Activated CD4-positive, alpha-beta memory T cell treated with anti-CD3 and anti-CD28 coated beads for 36 hours (primary cell): ENCODE results near the gene MAP4K1. TPM values are rescaled to one million over a fixed set of nuclear protein-coding genes. Genes with fewer than 3 reads are reported as not detected.
"Not testable (repeated sequence)": the region's sequence is repeated elsewhere in the genome, so short reads cannot be mapped to it uniquely, and the experiment has no call there.

ENCODE experiments used
- CTCF ChIA-PET: fragments of 350-600 bp; sonication (Branson Sonifier 250); formaldehyde crosslinking; loops from one replicate; lab custom pipeline; 2021; ENCODE audit warnings: antibody characterized with exemption, inconsistent platforms; lab: Charles Lee
- POLR2A ChIA-PET: fragments of 350-600 bp; sonication (Branson Sonifier 250); formaldehyde crosslinking; loops from one replicate; lab custom pipeline; 2021; ENCODE audit warnings: antibody characterized with exemption; lab: Charles Lee
- DNase-seq: peaks from one replicate; pipeline ENCODE4 v3.0.0-alpha.2; 2020
- H3K27ac Mint-ChIP-seq: one replicate; pipeline ENCODE4 v1.8.0; 2021; ENCODE audit warnings: mixed read lengths
- H3K27me3 Mint-ChIP-seq: one replicate; pipeline ENCODE4 v1.8.0; 2021; ENCODE audit warnings: mixed read lengths
- H3K36me3 Mint-ChIP-seq: one replicate; pipeline ENCODE4 v1.8.0; 2021; ENCODE audit warnings: mixed read lengths
- H3K4me1 Mint-ChIP-seq: one replicate; pipeline ENCODE4 v1.8.0; 2021; ENCODE audit warnings: low read depth, mixed read lengths
- H3K4me3 Mint-ChIP-seq: one replicate; pipeline ENCODE4 v1.8.0; 2021; ENCODE audit warnings: mild to moderate bottlenecking, mixed read lengths
- H3K9me3 Mint-ChIP-seq: one replicate; pipeline ENCODE4 v1.8.0; 2021; ENCODE audit warnings: mixed read lengths
- intact Hi-C: fragments of 100-400 bp; cut with micrococcal nuclease; formaldehyde crosslinking; loops from one replicate; pipeline ENCODE4 v1.15.1; 2023
- total RNA-seq, 2 experiments: library from RNA; stranded (reverse); gene quantifications; one replicate each; pipeline ENCODE4 v1.2.3, GENCODE V29; 2021

The MAP4K1 gene
- total RNA-seq, 2 experiments from 2014 or later = 205 TPM

- CTCF ChIA-PET = interaction anchor here (0.6 to 9.6 kb wide), 13 partner anchors 16 to 793 kb away, joined by 3 to 80 read pairs (median 5); partner anchors contain the start of genes FAM98C, MRPS12, PLEKHG2 and SARS2
- H3K27ac Mint-ChIP-seq = peak within 1 kb of the TSS; percentile 92
- intact Hi-C loops = loop anchor here (1.0 to 10.0 kb wide), 6 partner anchors 18 to 316 kb away; partner anchors contain the start of genes ACTN4, FAM98C, MRPS12 and SARS2
Measured at GRCh38 chr19:38618590-38619360, 1.0 kb upstream of the MAP4K1 start, which contains the start of gene EIF3K. EIF3K (plus strand) TSS chr19:38619188; CDS start chr19:38619269, 81 bp downstream.

GRCh38 chr19:38617283-38617763, 430 bp downstream of the MAP4K1 start:
- no peaks in the 10 kb centered on the region for H3K27me3 Mint-ChIP-seq

More at GRCh38 chr19:38618590-38619360, 1.0 kb upstream of the MAP4K1 start, which contains the start of gene EIF3K:
- peaks cover 30% of the 10 kb centered on the region for H3K36me3 Mint-ChIP-seq
- peak; percentile 99 for DNase-seq
- POLR2A ChIA-PET = interaction anchor here (0.6 to 2.0 kb wide), 11 partner anchors 10 to 311 kb away, joined by 3 to 9 read pairs (median 4); partner anchors contain the start of genes ACTN4, CATSPERG, FAM98C and PSMD8
- H3K27me3 Mint-ChIP-seq = no peaks in the 10 kb centered on the region
- H3K9me3 Mint-ChIP-seq = no peaks in the 10 kb centered on the region
- peaks cover 34% of the 10 kb centered on the region for H3K4me1 Mint-ChIP-seq
- H3K4me3 Mint-ChIP-seq = peak within 1 kb of the TSS; percentile 99

GRCh38 chr19:38616265-38616664, 1.5 kb downstream of the MAP4K1 start:
- H3K4me3 Mint-ChIP-seq = peak overlapping the region; percentile 99
- intact Hi-C loops = loop anchor here (5.0 to 10.0 kb wide), 3 partner anchors 59 to 319 kb away; partner anchors contain the start of genes FAM98C, MRPS12 and SARS2
- H3K9me3 Mint-ChIP-seq = no peaks in the 10 kb centered on the region
- DNase-seq = peak; percentile 36
- peaks cover 31% of the 10 kb centered on the region for H3K36me3 Mint-ChIP-seq
- H3K27ac Mint-ChIP-seq = peak overlapping the region; percentile 92
- POLR2A ChIA-PET = no interaction called here
- CTCF ChIA-PET = interaction anchor here (4.8 to 9.6 kb wide), 3 partner anchors 19 to 213 kb away, joined by 20 to 80 read pairs (median 50); partner anchors contain the start of gene FAM98C
- H3K4me1 Mint-ChIP-seq = peaks cover 41% of the 10 kb centered on the region
- no peaks in the 10 kb centered on the region for H3K27me3 Mint-ChIP-seq

More at GRCh38 chr19:38617283-38617763, 430 bp downstream of the MAP4K1 start:
- H3K4me3 Mint-ChIP-seq = peak overlapping the region; percentile 99
- ChIA-PET CTCF (interaction anchor here (0.8 to 9.6 kb wide), 7 partner anchors 16 to 214 kb away, joined by 4 to 80 read pairs (median 20); partner anchors contain the start of genes ACTN4 and FAM98C), POLR2A (interaction anchor here (0.8 to 2.0 kb wide), 3 partner anchors 30 to 215 kb away, joined by 3 to 6 read pairs (median 3); partner anchors contain the start of genes ACTN4 and FAM98C)
- H3K9me3 Mint-ChIP-seq = no peaks in the 10 kb centered on the region
- peak; percentile 51 for DNase-seq
- H3K27ac Mint-ChIP-seq = peak overlapping the region; percentile 92
- peaks cover 44% of the 10 kb centered on the region for H3K4me1 Mint-ChIP-seq
- intact Hi-C loops = loop anchor here (5.0 to 10.0 kb wide), 3 partner anchors 60 to 317 kb away; partner anchors contain the start of genes FAM98C, MRPS12 and SARS2
- H3K36me3 Mint-ChIP-seq = peaks cover 37% of the 10 kb centered on the region

- no peaks in the 10 kb centered on the region for H3K9me3 Mint-ChIP-seq
- POLR2A ChIA-PET = no interaction called here
- intact Hi-C loops = loop anchor here (5.0 to 10.0 kb wide), 3 partner anchors 58 to 320 kb away; partner anchors contain the start of genes FAM98C, MRPS12 and SARS2
- H3K4me1 Mint-ChIP-seq = peaks cover 37% of the 10 kb centered on the region
- peak overlapping the region; percentile 54 for H3K4me3 Mint-ChIP-seq
- CTCF ChIA-PET = interaction anchor here (0.6 to 9.6 kb wide), 2 partner anchors 20 to 36 kb away, joined by 3 to 80 read pairs; no protein-coding TSS in a partner anchor
- H3K27me3 Mint-ChIP-seq = no peaks in the 10 kb centered on the region
- DNase-seq = no peak
- peak overlapping the region; percentile 66 for H3K27ac Mint-ChIP-seq
- peaks cover 36% of the 10 kb centered on the region for H3K36me3 Mint-ChIP-seq
Measured at GRCh38 chr19:38615007-38615581, 2.7 kb downstream of the MAP4K1 start.

GRCh38 chr19:38614289-38614688, 3.5 kb downstream of the MAP4K1 start:
- Mint-ChIP-seq H3K27me3 (no peaks in the 10 kb centered on the region), H3K36me3 (peaks cover 37% of the 10 kb centered on the region), H3K27ac (no peak overlapping the region), H3K4me1 (peaks cover 32% of the 10 kb centered on the region), H3K9me3 (no peaks in the 10 kb centered on the region), H3K4me3 (no peak overlapping the region)
- no peak for DNase-seq
- ChIA-PET POLR2A (no interaction called here), CTCF (interaction anchor here (0.6 to 9.6 kb wide), 2 partner anchors 21 to 59 kb away, joined by 3 to 80 read pairs; no protein-coding TSS in a partner anchor)
- intact Hi-C loops = loop anchor here (10.0 kb wide), 2 partner anchors 209 to 321 kb away; partner anchors contain the start of genes FAM98C, MRPS12 and SARS2

GRCh38 chr19:38606131-38606530, 11.6 kb downstream of the MAP4K1 start:
- H3K4me3 Mint-ChIP-seq = no peak overlapping the region
- POLR2A ChIA-PET = no interaction called here
- H3K27ac Mint-ChIP-seq = no peak overlapping the region
- H3K9me3 Mint-ChIP-seq = no peaks in the 10 kb centered on the region
- no peaks in the 10 kb centered on the region for H3K27me3 Mint-ChIP-seq
- no peak for DNase-seq
- CTCF ChIA-PET = interaction anchor here (0.6 kb wide), 1 partner anchor 248 kb away, joined by 6 read pairs; no protein-coding TSS in a partner anchor
- no peaks in the 10 kb centered on the region for H3K4me1 Mint-ChIP-seq
- intact Hi-C loops = no loop called here
- H3K36me3 Mint-ChIP-seq = peaks cover 25% of the 10 kb centered on the region

GRCh38 chr19:38602856-38603255, 14.9 kb downstream of the MAP4K1 start:
- H3K27ac Mint-ChIP-seq, intact Hi-C loops, H3K9me3 Mint-ChIP-seq, H3K4me1 Mint-ChIP-seq, POLR2A ChIA-PET, H3K27me3 Mint-ChIP-seq, DNase-seq, CTCF ChIA-PET, H3K4me3 Mint-ChIP-seq: not testable (repeated sequence)
- peaks cover 24% of the 10 kb centered on the region for H3K36me3 Mint-ChIP-seq

- no peak overlapping the region for H3K4me3 Mint-ChIP-seq
- intact Hi-C loops = no loop called here
- no peaks in the 10 kb centered on the region for H3K4me1 Mint-ChIP-seq
- no peaks in the 10 kb centered on the region for H3K9me3 Mint-ChIP-seq
- CTCF ChIA-PET = no interaction called here
- no peak for DNase-seq
- no peak overlapping the region for H3K27ac Mint-ChIP-seq
- no peaks in the 10 kb centered on the region for H3K27me3 Mint-ChIP-seq
- peaks cover 37% of the 10 kb centered on the region for H3K36me3 Mint-ChIP-seq
- POLR2A ChIA-PET = no interaction called here
Measured at GRCh38 chr19:38599722-38600121, 18.0 kb downstream of the MAP4K1 start.

GRCh38 chr19:38597075-38597474, 20.7 kb downstream of the MAP4K1 start:
- Mint-ChIP-seq H3K4me3 (no peak overlapping the region), H3K4me1 (no peaks in the 10 kb centered on the region), H3K27me3 (no peaks in the 10 kb centered on the region), H3K9me3 (no peaks in the 10 kb centered on the region), H3K36me3 (peaks cover 47% of the 10 kb centered on the region), H3K27ac (no peak overlapping the region)
- DNase-seq = no peak
- intact Hi-C loops = no loop called here
- ChIA-PET POLR2A (no interaction called here), CTCF (interaction anchor here (1.1 to 1.4 kb wide), 2 partner anchors 11 to 52 kb away, joined by 4 to 5 read pairs; no protein-coding TSS in a partner anchor)

- Mint-ChIP-seq H3K36me3 (peaks cover 47% of the 10 kb centered on the region), H3K9me3 (no peaks in the 10 kb centered on the region), H3K4me1 (no peaks in the 10 kb centered on the region), H3K27me3 (no peaks in the 10 kb centered on the region), H3K4me3 (no peak overlapping the region), H3K27ac (no peak overlapping the region)
- CTCF ChIA-PET = interaction anchor here (1.1 to 1.4 kb wide), 2 partner anchors 10 to 51 kb away, joined by 4 to 5 read pairs; no protein-coding TSS in a partner anchor
- intact Hi-C loops = no loop called here
- POLR2A ChIA-PET = no interaction called here
- peak; percentile 46 for DNase-seq
Measured at GRCh38 chr19:38596057-38596981, 21.4 kb downstream of the MAP4K1 start.
